GM19397 (cell line): ENCODE measurements around the gene TOP2B.

Experiments used
- ATAC-seq: cut with Tn5 transposase; IDR thresholded peaks from one replicate; pipeline ENCODE4 v1.9.1; 2021; ENCODE audit warnings: mild to moderate bottlenecking, moderate library complexity; ENCODE audit not compliant: unreplicated experiment

Gene TOP2B

GRCh38 chr3:25566358-25566920 lies 98.3 kb downstream of the TOP2B start:
- no peak for ATAC-seq

GRCh38 chr3:25565807-25566206 lies 98.9 kb downstream of the TOP2B start:
- no peak for ATAC-seq

GRCh38 chr3:25564075-25564474 lies 100.6 kb downstream of the TOP2B start:
- ATAC-seq: no peak

GRCh38 chr3:25563601-25564000 lies 101.1 kb downstream of the TOP2B start:
- no peak for ATAC-seq

GRCh38 chr3:25558796-25559195 lies 105.9 kb downstream of the TOP2B start:
- no peak for ATAC-seq

GRCh38 chr3:25558121-25558520 lies 106.6 kb downstream of the TOP2B start:
- ATAC-seq: no peak

GRCh38 chr3:25557694-25558093 lies 107.0 kb downstream of the TOP2B start:
- ATAC-seq: no peak

- ATAC-seq: no peak
These were observed 108.3 kb downstream of the TOP2B start for GRCh38 chr3:25556447-25556846.

- ATAC-seq: no peak
These were observed 108.8 kb downstream of the TOP2B start for GRCh38 chr3:25555695-25556437.

- no peak for ATAC-seq
These were observed 110.3 kb downstream of the TOP2B start for GRCh38 chr3:25554376-25554775.

GRCh38 chr3:25552251-25552650 lies 112.5 kb downstream of the TOP2B start:
- no peak for ATAC-seq

- ATAC-seq: no peak
These were observed 115.9 kb downstream of the TOP2B start for GRCh38 chr3:25548836-25549235.

GRCh38 chr3:25547943-25548674 lies 116.6 kb downstream of the TOP2B start:
- ATAC-seq: no peak
